Tibial nerve (tissue), 4 donors: ENCODE results near the gene ARMC9.

ENCODE experiments used
- CTCF ChIP-seq, 5 experiments: fragments of 200-600 bp in 3 of 5; fragments of 450-650 bp in 2 of 5; sonication (generic) in 3 of 5; IDR thresholded peaks; one replicate each; pipeline ENCODE4 v1.5.1; 2016 to 2019; ENCODE audit warnings: antibody characterized with exemption in 5 of 5, mild to moderate bottlenecking in 3 of 5, moderate library complexity in 2 of 5
- EP300 ChIP-seq, 2 donors: sonication (generic); formaldehyde crosslinking; IDR thresholded peaks; one replicate each; pipeline ENCODE4 v1.6.1; 2017; ENCODE audit warnings: antibody characterized with exemption in 2 of 2, mild to moderate bottlenecking in 1 of 2
- POLR2A ChIP-seq, 2 donors: fragments of 450-650 bp; IDR thresholded peaks; one replicate each; pipeline ENCODE4 v1.6.1; 2017; ENCODE audit warnings: antibody characterized with exemption in 2 of 2, mild to moderate bottlenecking in 2 of 2, moderate library complexity in 2 of 2

GRCh38 chr2:231398585-231398984 lies 200.2 kb downstream of the ARMC9 start:
- TF ChIP-seq CTCF (IDR thresholded peaks at IDR 0.05) (no peak), POLR2A (IDR thresholded peaks at IDR 0.05) (no peak), EP300 (IDR thresholded peaks at IDR 0.05) (no peak)
